Esophagus (tissue), 2 donors: ENCODE data around the gene UBE2D2. TPM values are rescaled to one million over a fixed set of nuclear protein-coding genes. Genes with fewer than 3 reads are reported as not detected.
A peak's percentile ranks its signal among the peaks of the same experiment; 100 is the strongest.

ENCODE experiments used
- H3K27ac ChIP-seq, 2 donors: one replicate each; pipeline ENCODE4 v1.5.1; 2013; ENCODE audit warnings: low read depth in 2 of 2, mild to moderate bottlenecking in 2 of 2, inconsistent platforms in 1 of 2, low read length in 1 of 2, moderate library complexity in 1 of 2
- H3K27me3 ChIP-seq, 2 donors: one replicate each; pipeline ENCODE4 v1.6.1; 2013; ENCODE audit warnings: low read length in 2 of 2, control low read depth in 1 of 2, mild to moderate bottlenecking in 1 of 2; ENCODE audit not compliant: insufficient read depth in 2 of 2, control insufficient read depth in 1 of 2
- H3K36me3 ChIP-seq, 2 donors: one replicate each; pipeline ENCODE4 v1.6.1; 2013; ENCODE audit warnings: low read length in 1 of 2; ENCODE audit not compliant: control insufficient read depth in 2 of 2, insufficient read depth in 2 of 2
- H3K4me1 ChIP-seq, 2 donors: one replicate each; pipeline ENCODE4 v1.6.1; 2013; ENCODE audit warnings: low read length in 1 of 2; ENCODE audit not compliant: control insufficient read depth in 2 of 2, insufficient read depth in 2 of 2
- H3K4me3 ChIP-seq, 2 donors: one replicate each; pipeline ENCODE4 v1.5.1; 2013; ENCODE audit warnings: low read length in 2 of 2, mild to moderate bottlenecking in 2 of 2, low read depth in 1 of 2, moderate library complexity in 1 of 2
- H3K9me3 ChIP-seq, 2 donors: one replicate each; pipeline ENCODE4 v1.6.1; 2013; ENCODE audit warnings: mild to moderate bottlenecking in 2 of 2, low read depth in 1 of 2, low read length in 1 of 2, moderate library complexity in 1 of 2; ENCODE audit not compliant: control insufficient read depth in 2 of 2, insufficient read depth in 1 of 2
- WGBS, 2 donors: extraction: QIAGEN DNeasy Blood & Tissue Kit; methylation state at CpG; one replicate each; pipeline ENCODE4 v1.1.7; 2013; 5-methylcytosine and 5-hydroxymethylcytosine counted together
- polyA plus RNA-seq, 2 donors: library from polyadenylated mRNA; stranded (reverse); fragments of 200-250 nt; gene quantifications; one replicate each; pipeline ENCODE4 v1.2.3, GENCODE V29; 2013
- donor health status: healthy with polysubstance abuse.
- donor health status: Bipolar disorder and iron deficiency.

The UBE2D2 gene
- polyA plus RNA-seq, 2 donors: 43.4 to 76.9 TPM

DNA sequence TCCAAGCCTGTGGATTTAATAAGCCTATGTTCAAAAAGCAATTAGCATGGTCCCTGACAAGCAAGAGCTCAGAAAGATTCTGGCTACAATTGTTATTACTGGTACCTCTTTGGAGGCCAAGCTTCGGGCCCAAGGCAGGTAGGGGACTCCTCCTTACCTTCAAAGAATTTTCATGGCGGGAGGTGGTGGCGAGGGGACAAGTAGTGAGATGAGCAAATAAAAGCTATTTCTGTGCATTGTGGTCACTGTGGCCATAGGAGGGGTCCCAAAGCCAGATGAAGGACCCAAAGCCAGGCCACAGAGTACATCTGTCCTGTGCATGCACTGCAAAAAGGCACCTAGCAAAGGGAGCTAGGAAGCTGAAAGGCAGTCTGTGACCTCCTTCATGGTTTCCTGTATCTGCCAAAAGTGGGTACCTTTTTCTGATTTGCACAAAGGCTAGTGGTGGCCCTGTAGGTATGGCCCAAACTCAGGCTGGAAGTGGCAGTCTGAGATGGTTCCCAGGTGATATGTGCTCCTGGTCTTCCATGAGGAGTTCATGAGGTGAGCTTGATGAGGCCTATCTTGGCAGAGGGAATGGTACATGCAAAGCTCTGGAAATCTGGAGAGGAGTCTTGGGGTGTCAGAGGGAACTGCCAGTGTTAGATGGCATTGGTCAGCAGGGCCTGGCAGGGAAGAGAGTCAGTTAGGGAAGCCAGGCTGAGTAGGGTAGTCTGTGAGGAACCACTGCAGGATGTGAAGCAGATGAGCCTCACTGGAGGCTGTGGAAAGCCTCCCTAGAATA, 83.7 kb downstream of the UBE2D2 start:
- Histone ChIP-seq H3K4me1 (peaks cover 9 to 22% of the 10 kb centered on the region in 2 donors), H3K27me3 (peaks cover 0 to 2% of the 10 kb centered on the region in 2 donors)

DNA sequence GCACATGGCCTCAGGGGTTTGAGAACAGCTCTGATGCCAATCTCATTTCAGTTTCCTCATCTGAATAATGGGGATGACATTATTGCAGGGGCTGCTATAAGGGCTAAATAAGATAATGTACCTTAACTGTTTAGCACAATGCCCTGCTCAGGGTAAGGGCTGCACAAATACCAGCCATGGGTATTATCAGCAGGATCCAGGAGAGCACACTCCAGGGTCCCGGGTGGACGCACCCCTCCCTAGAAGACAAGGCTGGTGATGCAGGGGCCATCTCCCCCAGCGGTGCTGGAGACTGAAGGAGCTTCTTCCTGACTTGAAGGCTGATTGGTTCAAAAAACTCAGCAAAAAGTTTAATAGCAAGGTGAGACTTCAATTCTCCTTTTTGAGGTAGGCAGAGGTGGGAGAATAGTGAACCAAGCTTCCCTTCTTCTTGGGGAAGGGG, 84.3 kb downstream of the UBE2D2 start:
- H3K36me3 ChIP-seq: no peaks in the 10 kb centered on the region
- no peaks in the 10 kb centered on the region for H3K9me3 ChIP-seq
- H3K4me3 ChIP-seq: no peak overlapping the region
- peaks cover 9 to 22% of the 10 kb centered on the region in 2 donors for H3K4me1 ChIP-seq
- no peak overlapping the region for H3K27ac ChIP-seq
- H3K27me3 ChIP-seq: peaks cover 0 to 3% of the 10 kb centered on the region in 2 donors
- 91 to 95% methylated on average over 3 of the region's 3 CpGs for WGBS, 2 donors

More for the DNA sequence above, 83.7 kb downstream of the UBE2D2 start:
- Histone ChIP-seq H3K9me3 (no peaks in the 10 kb centered on the region), H3K36me3 (no peaks in the 10 kb centered on the region), H3K27ac (no peak overlapping the region), H3K4me3 (no peak overlapping the region)
- 93 to 98% methylated on average over 3 of the region's 3 CpGs for WGBS, 2 donors

DNA sequence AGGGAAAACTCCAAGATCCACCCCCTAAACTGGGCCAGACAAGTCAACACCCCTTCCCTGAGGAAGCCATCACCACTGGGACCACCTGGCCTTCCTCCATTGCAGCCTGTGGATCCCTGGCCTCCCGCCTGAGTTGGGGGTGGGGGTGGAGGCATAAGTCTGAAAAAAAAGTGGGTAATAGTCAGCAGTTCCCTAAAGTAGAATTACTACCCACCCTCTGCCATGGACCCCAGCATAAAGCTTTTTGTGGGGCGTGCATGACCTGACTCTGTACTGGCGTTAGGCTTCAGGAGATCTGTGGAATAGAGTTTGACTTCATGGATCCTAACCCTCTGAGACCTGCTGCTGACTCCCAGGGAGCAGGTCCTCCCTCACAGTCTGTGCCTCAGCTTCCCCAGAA, 85.0 kb downstream of the UBE2D2 start:
- Histone ChIP-seq H3K4me1 (peaks cover 9 to 27% of the 10 kb centered on the region in 2 donors), H3K9me3 (no peaks in the 10 kb centered on the region), H3K4me3 (no peak overlapping the region), H3K36me3 (no peaks in the 10 kb centered on the region), H3K27ac (no peak overlapping the region), H3K27me3 (peaks cover 0 to 3% of the 10 kb centered on the region in 2 donors)
- 91% methylated on average over 3 of the region's 3 CpGs for WGBS, 2 donors

DNA sequence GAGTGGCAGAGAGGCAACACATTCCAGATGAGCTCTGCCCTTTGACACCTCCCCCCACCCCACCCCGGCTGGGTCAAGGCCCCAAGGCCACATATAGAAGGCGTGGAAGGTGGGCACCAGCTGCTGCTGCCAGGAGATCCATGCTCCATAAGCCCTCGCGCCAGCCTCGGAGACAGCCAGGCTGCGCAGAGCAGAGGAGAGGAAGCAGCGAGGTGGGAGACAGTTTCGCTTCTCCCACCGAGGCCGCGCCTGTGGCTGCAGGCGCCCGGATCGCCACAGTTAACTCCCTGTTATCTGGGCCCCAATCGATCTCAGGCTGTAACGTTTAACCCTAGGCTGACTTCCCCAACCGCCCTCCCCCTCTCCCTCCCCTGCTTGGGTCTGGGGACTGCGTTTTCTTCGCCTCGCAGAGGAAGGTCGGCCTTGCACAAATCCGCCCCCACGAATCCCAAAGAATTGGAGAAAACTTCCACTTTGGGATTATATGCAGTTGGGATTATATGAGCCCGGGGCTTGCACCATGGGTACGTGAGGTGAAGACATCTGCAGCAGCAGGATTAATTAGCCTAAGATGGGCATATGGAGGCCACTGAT, 85.9 kb downstream of the UBE2D2 start:
- Histone ChIP-seq H3K4me1 (peaks cover 9 to 27% of the 10 kb centered on the region in 2 donors), H3K27ac (no peak overlapping the region), H3K27me3 (peaks cover 0 to 3% of the 10 kb centered on the region in 2 donors), H3K36me3 (no peaks in the 10 kb centered on the region), H3K9me3 (no peaks in the 10 kb centered on the region), H3K4me3 (no peak overlapping the region)
- WGBS, 2 donors: 23 to 26% methylated on average over 25 of the region's 25 CpGs

DNA sequence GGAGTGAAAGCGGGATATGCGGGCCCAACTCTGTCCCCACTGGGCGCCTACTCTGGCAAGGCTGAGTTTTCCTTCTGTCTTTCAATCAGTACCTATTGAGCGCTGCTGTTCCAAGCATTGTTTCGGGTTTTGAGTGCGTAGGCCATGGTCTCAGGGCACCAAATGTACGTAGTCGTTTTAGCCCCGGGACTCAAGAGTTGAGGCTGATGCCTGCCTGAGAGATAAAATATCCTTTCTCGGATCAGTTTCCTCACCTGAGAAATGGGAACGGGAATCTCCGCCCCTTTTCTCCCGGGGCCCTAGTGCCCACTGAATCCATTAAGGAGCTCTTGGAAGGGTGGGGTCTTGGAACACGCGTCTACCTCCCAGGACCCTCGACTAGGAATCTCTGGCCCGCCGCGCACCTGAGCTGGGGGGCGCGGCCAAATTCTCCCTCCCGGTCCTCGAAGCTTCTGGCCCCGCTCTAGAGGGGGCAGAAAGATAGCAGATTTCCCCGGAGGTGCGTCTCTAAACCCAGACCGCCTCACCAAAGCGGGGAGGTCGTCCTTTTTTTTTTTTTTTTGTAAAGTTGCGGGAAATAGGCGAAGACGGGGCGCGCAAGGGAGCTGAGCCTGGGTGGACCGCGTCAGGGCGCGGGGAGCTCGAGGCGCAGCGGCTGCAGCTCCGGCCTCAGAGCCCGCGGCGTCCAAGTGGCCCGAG, 86.5 kb downstream of the UBE2D2 start:
- H3K36me3 ChIP-seq: no peaks in the 10 kb centered on the region
- H3K4me1 ChIP-seq: peaks cover 8 to 27% of the 10 kb centered on the region in 2 donors
- H3K4me3 ChIP-seq: peak overlapping the region; percentile 65 to 74

DNA sequence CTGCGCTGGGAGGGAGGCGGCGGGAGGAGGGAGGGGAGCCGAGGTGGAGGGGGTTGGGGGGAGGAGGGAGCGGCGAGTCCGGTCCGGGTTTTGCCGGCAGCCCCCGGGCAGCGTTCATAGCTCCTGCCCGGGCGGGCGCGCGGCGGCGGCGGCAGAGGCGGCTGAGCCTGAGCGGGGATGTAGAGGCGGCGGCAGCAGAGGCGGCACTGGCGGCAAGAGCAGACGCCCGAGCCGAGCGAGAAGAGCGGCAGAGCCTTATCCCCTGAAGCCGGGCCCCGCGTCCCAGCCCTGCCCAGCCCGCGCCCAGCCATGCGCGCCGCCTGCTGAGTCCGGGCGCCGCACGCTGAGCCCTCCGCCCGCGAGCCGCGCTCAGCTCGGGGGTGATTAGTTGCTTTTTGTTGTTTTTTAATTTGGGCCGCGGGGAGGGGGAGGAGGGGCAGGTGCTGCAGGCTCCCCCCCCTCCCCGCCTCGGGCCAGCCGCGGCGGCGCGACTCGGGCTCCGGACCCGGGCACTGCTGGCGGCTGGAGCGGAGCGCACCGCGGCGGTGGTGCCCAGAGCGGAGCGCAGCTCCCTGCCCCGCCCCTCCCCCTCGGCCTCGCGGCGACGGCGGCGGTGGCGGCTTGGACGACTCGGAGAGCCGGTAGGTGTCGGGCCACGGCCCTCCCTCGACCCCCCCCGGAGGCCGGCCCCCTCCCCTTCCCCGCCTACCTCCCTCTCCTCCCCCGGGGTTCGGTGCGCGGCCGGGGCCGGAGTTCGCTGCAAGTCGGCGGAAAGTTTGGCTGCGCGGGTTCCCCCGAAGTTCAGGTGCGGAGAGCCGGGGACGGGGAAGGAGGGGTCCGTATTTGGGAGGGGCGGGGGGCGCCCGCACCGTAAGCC, 87.3 kb downstream of the UBE2D2 start, which contains the start of gene CXXC5:
TSS of gene CXXC5 (plus strand) at position 145 of the 877 bp plus-strand sequence. CDS start 32,175 bp downstream, outside the sequence.
- peak within 1 kb of the TSS; percentile 58 to 72 for H3K27ac ChIP-seq
- 0 to 1% methylated on average over 67 to 106 of the region's 106 CpGs for WGBS, 2 donors
- no peaks in the 10 kb centered on the region for H3K9me3 ChIP-seq
- peaks cover 2 to 20% of the 10 kb centered on the region in 2 donors for H3K4me1 ChIP-seq
- H3K27me3 ChIP-seq: peaks cover 0 to 3% of the 10 kb centered on the region in 2 donors
- H3K4me3 ChIP-seq: peak within 1 kb of the TSS; percentile 65 to 74
- no peaks in the 10 kb centered on the region for H3K36me3 ChIP-seq

More for the DNA sequence above, 86.5 kb downstream of the UBE2D2 start:
- peak overlapping the region in 1 of 2 donors; percentile 16 for H3K27ac ChIP-seq
- WGBS, 2 donors: 17 to 18% methylated on average over 46 of the region's 46 CpGs
- H3K27me3 ChIP-seq: peaks cover 0 to 3% of the 10 kb centered on the region in 2 donors
- H3K9me3 ChIP-seq: no peaks in the 10 kb centered on the region

DNA sequence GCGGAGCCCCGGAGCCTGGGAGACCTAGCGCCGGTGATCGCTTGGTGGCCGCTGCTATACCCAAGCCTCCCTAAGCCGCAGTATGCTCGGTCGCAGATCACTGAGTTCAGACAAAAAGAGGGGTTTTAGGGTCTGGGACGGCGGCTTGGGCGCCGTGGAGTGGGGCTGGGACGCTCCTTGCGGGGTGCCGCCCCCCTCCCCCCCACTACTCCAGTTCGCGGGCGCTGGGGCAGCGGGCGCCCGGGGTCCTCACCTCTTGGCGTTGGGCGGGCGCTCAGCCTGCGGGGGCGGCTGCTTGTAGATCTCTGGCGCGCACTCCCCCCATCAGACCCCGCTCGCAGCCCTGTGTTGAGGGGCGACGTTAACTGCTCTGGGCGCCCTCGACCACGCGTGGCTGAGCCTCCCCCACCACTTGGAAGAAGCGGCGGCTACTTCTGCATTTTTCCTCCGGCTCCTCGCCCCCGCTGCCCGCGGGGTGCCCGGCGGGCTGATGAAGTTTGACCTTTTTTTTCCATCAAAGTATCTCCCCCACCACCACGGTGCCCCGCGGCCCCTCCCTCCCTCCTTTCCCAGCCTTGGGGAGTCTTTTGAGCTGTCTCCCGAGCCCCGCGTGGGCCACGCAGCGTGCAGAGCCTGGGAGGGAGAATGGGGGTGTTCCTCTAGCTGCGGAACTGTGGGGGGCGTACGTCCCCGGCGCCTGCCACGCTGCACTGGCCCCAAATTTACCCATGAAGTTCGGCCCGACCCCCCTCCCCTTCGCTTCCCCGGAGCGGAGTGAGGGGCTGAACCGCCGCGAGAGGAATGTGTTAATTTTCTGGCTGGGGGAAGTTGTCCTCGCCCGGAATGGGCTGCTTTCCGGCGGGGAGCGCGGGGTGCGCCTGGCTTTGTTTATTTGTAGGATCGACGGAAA, 88.2 kb downstream of the UBE2D2 start:
- Histone ChIP-seq H3K27ac (peak overlapping the region; percentile 58 to 86), H3K9me3 (no peaks in the 10 kb centered on the region), H3K36me3 (no peaks in the 10 kb centered on the region), H3K4me1 (peaks cover 0 to 20% of the 10 kb centered on the region in 2 donors), H3K27me3 (peaks cover 0 to 3% of the 10 kb centered on the region in 2 donors), H3K4me3 (peak overlapping the region; percentile 65 to 74)
- 0 to 1% methylated on average over 65 to 77 of the region's 77 CpGs for WGBS, 2 donors

DNA sequence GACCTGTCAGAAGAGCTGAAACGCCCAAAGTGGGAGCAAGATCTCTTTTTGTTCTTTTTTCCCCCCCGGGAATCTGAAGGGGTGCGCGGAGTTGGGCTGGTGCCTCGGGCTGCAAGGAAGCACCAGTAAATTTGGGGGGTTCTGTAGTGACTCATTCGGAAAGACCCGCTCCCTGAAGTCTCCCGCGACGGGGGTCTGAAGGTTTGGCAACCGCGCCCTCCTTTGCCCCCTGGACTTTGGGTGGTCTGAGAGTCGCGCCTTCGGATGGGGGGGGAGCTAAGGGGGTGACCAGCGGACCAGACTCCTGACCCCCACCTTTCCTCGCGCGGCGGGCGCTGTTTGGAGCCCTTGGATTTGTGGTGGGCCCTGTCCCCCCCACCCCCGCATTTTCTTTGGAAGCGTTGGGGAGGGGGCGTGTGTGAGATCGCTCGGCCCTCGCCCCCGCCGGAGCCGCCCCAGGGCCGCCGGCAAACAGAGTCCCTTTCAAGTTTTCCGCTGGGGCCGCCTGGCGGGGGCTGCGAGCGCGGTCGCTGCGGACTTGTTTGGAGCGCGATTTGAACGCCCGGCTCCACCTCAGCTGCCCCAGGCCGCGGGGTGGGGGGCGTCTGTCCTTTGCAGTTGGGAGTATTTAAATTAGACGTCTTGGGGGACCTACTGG, 89.0 kb downstream of the UBE2D2 start:
- peak overlapping the region; percentile 76 to 86 for H3K27ac ChIP-seq
- peak overlapping the region; percentile 65 to 74 for H3K4me3 ChIP-seq
- peaks cover 0 to 3% of the 10 kb centered on the region in 2 donors for H3K27me3 ChIP-seq
- 2% methylated on average over 46 to 48 of the region's 48 CpGs for WGBS, 2 donors
- H3K9me3 ChIP-seq: no peaks in the 10 kb centered on the region
- H3K36me3 ChIP-seq: no peaks in the 10 kb centered on the region
- H3K4me1 ChIP-seq: peaks cover 0 to 20% of the 10 kb centered on the region in 2 donors
